HS-5 (cell line): ENCODE data around the gene AAMDC.
A peak's percentile ranks its signal among the peaks of the same experiment; 100 is the strongest.
"Not testable (repeated sequence)": the region's sequence is repeated elsewhere in the genome, so short reads cannot be mapped to it uniquely, and the experiment has no call there.

Experiments used
- DNase-seq: peaks from one replicate; pipeline ENCODE4 v3.0.0-alpha.2; 2012; ENCODE audit warnings: low read depth

The AAMDC gene

DNA sequence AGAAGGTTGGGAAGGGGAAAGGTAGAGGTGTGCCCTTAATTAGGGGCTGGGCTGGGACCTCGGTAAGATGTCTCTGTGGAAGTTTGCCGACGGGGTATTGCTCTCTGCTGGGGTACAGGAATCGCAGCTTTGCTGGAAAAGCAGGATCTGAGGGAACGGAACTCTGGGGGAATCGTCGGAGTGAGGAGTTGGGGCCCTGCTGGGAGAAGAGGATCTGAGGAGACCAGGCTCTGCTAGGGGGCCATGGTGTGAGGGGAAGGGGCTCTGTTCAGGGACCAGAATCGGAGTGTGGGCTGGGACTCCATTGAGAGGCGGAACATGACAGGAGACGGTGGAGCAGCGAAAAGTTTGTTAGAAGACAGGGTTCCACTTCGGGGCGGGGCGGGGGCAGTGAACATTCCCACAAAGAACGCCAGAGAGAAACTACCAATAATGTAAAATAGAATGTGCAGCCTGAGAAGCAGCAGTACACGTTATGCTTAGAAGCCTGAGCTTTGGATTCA lies 456 bp downstream of the AAMDC start:
- no peak for DNase-seq

DNA sequence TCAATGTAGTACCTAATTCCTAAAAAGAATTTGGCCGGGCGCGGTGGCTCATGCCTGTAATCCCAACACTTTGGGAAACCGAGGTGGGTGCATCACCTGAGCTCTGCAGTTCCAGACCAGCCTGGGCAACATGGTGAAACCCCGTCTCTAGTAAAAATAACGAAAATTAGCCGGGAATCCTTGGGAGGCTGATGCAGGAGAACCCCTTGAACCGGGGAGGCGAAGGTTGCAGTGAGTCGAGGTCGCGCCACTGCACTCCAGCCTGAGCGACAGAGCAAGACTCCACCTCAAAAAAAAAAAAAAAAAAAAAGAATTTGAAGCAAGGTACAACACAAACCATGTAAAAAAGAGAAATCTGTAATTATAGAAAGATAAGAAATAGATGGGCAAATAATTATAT lies 1.2 kb downstream of the AAMDC start:
- DNase-seq = not testable (repeated sequence)

DNA sequence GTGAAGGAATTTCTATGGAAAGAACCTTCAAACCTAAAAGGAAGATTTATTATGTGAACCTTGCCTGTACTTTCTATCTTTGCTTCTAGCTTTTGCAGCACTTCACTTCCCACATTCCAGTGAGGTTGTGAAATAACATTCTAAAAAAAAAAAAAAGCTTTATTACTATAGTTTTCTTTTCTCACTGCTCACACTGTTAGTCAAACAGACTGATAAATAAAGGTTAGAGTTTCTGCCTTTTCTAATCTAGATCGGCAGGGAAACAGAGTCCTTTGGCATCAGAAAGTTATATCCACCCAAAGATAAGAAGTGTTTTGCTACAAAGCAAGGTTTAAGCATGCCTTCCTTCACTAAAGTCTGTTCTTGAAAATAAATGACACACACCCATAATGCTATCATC lies 2.8 kb downstream of the AAMDC start:
- DNase-seq = no peak

- no peak for DNase-seq
Measured at GRCh38 chr11:77828926-77829325, 8.0 kb downstream of the AAMDC start.

- no peak for DNase-seq
Measured at GRCh38 chr11:77833302-77833701, 12.4 kb downstream of the AAMDC start.

- no peak for DNase-seq
Measured at GRCh38 chr11:77842441-77843121, 21.6 kb downstream of the AAMDC start.

DNA sequence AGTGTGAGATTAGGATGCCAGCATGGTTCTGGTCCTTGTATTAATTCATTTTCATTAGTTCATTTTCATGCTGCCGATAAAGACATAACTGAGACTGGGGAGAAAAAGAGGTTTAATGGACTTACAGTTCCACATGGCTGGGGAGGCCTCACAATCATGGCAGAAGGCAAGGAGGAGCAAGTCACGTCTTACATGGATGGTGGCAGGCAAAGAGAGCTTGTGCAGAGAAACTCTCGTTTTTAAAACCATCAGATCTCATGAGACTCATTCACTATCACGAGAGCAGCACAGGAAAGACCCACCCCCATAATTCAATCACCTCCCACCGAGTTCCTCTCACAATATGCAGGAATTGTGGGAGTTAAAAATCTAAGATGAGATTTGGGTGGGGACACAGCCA lies 22.8 kb downstream of the AAMDC start:
- DNase-seq = not testable (repeated sequence)

DNA sequence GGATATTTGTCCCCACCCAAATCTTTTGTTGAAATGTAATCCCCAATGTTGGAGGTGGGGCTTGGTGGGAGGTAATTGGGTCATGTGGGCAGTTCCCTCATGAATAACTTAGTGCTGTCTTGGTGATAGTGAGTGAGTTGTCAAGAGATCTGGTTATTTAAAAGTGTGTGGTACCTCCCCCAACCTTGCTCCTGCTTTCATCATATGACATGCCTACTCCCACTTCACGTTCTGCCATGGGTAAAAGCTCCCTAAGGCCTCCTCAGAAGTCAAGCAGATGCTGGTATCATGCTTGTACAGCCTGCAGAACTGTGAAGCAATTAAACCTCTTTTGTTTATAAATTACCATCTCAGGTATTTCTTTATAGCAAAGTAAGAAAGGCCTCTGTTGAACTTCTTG lies 30.6 kb downstream of the AAMDC start:
- DNase-seq = no peak

DNA sequence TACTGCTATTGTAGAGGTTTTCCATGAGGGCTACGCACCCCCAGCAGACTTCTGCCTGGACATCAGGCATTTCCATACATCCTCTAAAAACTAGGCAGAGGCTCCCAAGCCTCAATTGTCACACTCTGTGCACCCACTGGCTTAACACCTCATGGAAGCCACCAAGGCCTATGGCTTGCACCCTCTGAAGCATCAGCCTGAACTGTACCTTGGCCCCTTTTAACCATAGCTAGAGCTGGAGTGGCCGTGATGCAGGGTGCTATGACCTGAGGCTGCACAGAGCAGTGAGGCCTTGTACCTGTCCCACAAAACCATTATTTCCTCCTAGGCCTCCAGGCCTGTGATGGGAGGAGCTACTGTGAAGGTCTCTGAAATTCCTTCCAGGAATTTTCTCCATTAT lies 33.9 kb downstream of the AAMDC start:
- no peak for DNase-seq

DNA sequence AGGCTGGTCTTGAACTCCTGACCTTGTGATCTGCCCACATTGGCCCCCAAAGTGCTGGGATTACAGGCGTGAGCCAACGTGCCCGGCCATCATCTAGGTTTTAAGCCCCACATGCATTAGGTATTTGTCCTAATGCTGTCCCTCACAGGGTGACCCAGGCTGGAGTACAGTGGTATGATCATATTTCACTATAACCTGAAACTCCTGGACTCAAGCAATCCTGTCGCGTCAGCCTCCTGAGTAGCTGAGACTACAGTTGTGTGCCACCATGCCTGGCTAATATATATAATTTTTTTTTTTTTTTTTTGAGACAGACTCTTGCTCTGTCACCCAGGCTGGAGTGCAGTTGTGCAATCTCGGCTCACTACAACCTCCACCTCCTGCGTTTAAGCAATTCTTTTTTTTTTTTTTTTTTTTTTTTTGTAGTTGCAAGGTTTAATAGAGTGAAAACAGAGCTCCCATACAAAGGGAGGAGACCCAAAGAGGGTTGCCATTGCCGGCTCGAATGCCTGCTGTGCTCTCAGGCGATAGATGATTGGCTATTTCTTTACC lies 37.0 kb downstream of the AAMDC start:
- not testable (repeated sequence) for DNase-seq

DNA sequence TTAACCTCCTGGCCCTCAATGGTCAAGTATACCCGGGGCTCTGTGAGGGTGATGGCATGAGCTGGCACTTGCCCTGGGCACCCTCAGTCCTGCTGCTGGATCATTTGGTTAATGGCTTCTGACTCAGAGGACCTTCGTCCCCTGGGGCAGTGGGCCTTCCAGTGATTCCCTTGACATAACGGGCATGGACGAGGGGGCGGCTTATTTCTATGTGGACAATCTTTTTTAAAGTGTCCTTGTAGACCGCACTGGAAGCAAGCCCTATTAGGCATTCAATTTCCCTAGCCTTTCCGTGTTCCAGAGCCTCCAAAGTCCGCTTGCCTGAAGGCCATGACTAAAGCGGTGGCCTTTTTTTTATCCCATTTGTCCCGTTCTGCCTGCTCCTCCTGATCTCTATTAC lies 40.5 kb downstream of the AAMDC start:
- DNase-seq = not testable (repeated sequence)

- no peak for DNase-seq
Measured at GRCh38 chr11:77865805-77866204, 44.9 kb downstream of the AAMDC start.

DNA sequence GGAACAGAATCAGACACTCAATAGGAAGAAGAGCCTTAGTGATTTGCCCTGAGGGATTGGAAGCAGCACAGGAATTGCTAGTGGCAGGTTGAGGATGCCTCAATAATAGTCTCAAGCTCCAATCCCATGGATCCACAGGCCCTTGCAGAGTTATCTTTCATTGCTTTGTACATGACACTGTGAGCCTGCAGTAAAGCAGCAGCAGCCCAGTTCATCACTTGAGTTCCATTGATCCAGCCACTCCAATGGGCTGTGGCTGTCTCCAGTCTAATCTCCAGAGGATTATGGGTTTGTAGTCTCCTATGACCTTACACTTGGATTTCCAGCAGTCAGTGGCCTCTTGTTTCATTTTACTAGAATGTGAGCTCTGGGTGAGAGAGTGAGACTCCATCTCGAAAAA lies 45.4 kb downstream of the AAMDC start:
- DNase-seq = no peak

DNA sequence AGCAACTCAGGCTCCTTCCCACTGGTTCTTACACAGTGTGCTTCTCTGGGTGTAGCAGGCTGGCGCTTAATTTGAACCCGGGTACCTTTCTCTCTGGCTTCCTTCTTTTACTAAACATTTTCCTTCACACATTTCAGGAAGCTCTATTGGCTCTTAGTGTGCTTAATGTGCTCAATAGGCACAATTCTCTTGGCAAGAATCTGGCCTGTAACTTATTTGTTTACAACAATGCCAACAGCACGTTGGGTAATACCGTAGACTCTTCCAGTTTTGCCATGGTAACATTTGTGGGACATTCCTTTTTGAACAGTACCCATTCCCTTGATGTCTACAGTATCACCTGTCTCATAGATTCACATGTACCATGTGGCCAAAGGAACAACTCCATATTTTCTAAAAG lies 47.8 kb downstream of the AAMDC start:
- no peak for DNase-seq

- no peak for DNase-seq
Measured at GRCh38 chr11:77871855-77872254, 50.9 kb downstream of the AAMDC start.

GRCh38 chr11:77873345-77873744 lies 52.4 kb downstream of the AAMDC start:
- no peak for DNase-seq

- no peak for DNase-seq
Measured at GRCh38 chr11:77874206-77874605, 53.3 kb downstream of the AAMDC start.

DNA sequence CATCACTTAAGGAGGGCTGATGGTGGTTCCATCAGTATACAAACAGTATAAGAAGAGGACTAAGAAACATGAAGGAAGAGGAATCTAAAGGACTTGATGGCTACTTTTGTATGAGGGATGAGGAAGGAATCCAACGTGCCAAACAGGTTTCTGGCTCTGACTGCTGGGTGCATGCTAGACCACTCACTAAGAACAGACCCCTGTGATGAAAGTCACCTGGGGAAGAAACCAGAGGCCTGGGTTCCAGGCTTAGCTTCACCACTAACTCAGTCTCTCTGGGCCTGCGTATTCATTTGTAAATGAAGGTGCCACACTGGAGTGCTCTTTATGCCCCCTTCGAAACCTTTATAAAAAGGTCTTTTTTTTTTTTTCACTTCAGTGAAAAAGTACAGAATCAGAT lies 55.1 kb downstream of the AAMDC start:
- DNase-seq = no peak

DNA sequence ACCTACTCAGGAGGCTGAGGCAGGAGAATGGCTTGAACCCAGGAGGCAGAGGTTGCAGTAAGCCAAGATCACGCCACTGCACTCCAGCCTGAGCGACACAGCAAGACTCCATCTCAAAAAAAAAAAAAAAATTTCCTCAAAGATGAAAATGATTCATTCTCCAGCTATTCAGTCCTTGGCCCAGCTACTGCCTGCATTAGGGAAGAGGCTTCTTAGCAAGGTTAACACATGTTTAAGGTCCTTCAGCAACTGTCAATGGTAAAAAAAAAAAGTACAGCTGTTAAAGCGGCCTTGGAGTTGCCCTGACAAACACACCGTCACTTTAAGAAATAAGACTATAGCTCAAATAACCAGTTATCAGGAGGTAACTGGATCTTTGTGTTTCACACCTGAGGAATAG lies 57.3 kb downstream of the AAMDC start:
- DNase-seq = peak; percentile 58

GRCh38 chr11:77879218-77879617 lies 58.3 kb downstream of the AAMDC start:
- DNase-seq = no peak

DNA sequence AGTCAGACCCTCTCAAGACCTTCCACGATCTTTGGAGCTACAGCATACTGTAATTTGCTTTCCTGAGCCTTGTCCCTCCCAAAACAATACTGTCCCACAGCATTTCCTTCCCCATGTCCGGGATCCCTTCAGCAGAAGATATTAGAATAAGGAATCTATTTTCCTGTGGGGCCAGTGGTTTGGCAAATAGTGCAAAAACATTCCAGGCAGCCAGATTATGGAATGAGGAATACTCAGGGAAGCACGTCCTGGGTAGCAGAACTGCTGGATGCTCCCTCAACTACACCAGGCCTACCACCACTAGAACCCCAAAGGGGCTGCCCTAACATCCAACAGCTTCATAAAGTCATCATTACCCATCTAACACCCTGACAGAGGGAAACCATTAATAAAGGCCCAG lies 61.5 kb downstream of the AAMDC start:
- DNase-seq = no peak

DNA sequence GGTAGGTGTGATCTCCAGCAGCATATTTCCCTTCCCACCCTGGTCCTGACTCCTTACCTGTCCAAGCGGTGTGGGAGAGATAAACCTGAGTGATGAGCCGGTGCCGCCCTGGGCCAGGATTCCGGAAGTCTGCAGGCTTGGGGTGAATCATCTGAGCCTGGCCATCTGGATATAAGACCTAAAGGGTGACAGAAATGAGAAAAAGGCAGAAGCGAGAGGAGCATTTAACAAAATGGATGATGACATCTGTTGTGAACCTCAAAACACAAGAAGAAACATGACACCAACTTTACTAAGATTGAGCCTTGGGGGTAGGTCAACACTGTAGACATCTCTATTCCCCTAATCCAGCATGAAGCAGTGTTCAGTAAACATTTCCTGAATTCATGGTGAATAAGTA lies 62.8 kb downstream of the AAMDC start:
- DNase-seq = no peak

GRCh38 chr11:77884186-77884828 lies 63.4 kb downstream of the AAMDC start:
- DNase-seq = no peak

DNA sequence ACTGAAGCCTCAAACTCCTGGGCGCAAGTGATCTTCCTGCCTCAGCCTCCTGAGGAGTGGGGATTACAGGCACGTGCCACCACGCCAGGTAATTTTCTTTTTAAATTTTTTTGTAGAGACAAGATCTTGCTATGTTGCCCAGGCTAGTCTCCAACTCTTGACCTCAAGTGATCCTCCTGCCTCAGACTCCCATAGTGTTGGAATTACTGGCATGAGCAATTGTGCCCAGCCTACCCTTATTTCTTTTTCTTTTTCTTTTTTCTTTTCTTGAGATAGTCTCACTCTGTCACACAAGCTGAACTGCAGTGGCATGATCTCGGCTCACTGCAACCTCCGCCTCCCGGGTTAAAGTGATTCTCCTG lies 63.9 kb downstream of the AAMDC start:
- no peak for DNase-seq
